Hepatocyte (in vitro differentiated cells): ENCODE results near the gene WDR70.

Experiments
- CTCF ChIP-seq: fragments of 200-600 bp; sonication (generic); IDR thresholded peaks from 2 replicates; pipeline ENCODE4 v1.5.1; 2016; ENCODE audit warnings: antibody characterized with exemption, mild to moderate bottlenecking; ENCODE audit not compliant: poor library complexity
- EZH2 ChIP-seq: fragments of 200-600 bp; sonication (generic); IDR thresholded peaks from 2 replicates; pipeline ENCODE4 v1.6.1; 2016; ENCODE audit warnings: antibody characterized with exemption, mild to moderate bottlenecking, borderline replicate concordance

GRCh38 chr5:37471666-37472197 lies 92.6 kb downstream of the WDR70 start:
- TF ChIP-seq CTCF = no peak
- no peak for TF ChIP-seq EZH2
